ENCODE measurements around the gene STAP2.
"Not testable (repeated sequence)": the region's sequence is repeated elsewhere in the genome, so short reads cannot be mapped to it uniquely, and the experiment has no call there.

The STAP2 gene

GRCh38 chr19:4305659-4306058 is 33.0 kb downstream of the STAP2 start:
- no peak for DNase-seq
- intact Hi-C loops (cut with DNase I), result no loop called here

DNA sequence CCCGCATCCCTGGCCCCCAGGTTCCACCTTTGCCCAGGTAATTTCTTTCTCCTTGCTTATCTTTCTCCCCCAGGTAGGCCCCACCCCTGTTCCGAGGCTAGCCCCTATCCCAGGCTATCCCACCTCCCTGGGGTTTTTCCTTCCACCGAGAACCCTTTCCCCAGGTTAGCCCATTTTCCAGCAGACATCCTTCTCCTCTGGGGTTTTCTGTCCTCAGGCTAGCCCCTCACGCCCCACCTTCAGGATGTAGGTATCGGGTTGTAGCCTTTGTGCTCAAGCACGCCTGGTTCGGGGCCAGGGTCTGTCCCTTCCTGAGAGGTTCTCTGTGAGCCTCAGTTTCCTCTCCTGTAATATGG is 33.4 kb downstream of the STAP2 start:
- intact Hi-C loops (cut with DNase I), result no loop called here

GRCh38 chr19:4304538-4305256 is 33.9 kb downstream of the STAP2 start, which contains the start of gene FSD1:
TSS of gene FSD1 (plus strand) at chr19:4304598. CDS start at chr19:4304747, 149 bp downstream.
- peak in 9 of 10 donors; percentile 40 to 95 (median 62) for DNase-seq
- intact Hi-C loops (cut with DNase I), result no loop called here

More for the DNA sequence above, 33.4 kb downstream of the STAP2 start:
- DNase-seq, result no peak

- intact Hi-C loops (cut with DNase I), result no loop called here
- no peak for DNase-seq
Measured at GRCh38 chr19:4303819-4304537, 34.6 kb downstream of the STAP2 start.

- intact Hi-C loops (cut with DNase I), result no loop called here
- DNase-seq, result no peak
Measured at GRCh38 chr19:4302243-4302640, 36.4 kb downstream of the STAP2 start, which contains the start of gene TMIGD2. TSS of gene TMIGD2 (minus strand) at chr19:4302389. CDS start at chr19:4302385, 4 bp downstream.

DNA sequence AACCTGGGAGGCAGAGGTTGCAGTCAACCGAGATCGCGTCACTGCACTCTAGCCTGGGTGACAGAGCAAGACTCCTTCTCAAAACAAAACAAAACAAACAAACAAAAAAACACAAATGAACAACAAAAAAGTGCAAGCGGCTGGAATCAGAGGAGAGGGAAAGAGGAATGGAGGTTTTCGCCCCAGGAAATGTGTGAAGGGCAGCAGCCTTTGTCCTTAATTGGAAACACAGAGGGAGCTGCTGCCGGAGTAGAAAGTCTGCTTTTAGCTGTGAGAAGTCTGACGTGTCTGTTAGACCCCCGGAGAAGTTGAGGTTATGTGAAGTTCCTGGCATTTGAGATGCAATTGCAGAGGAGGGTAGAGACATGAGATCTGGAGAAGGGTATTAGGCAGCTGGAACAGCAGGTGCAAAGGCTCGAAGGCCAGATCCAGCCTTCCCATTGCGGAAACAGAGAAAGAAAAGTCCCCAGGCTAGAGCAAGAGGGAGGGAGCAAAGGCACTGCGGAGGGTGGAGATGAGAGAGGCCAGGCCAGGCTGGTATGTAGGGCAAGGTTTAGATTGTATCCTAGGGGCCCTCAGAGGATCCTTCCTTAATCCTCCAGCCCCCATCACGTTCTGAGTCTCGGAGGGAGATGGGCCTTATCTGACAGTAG is 36.9 kb downstream of the STAP2 start:
- DNase-seq, result no peak
- intact Hi-C loops (cut with DNase I), result no loop called here

- no peak for DNase-seq
- intact Hi-C loops (cut with DNase I), result no loop called here
Measured at GRCh38 chr19:4300589-4300988, 38.0 kb downstream of the STAP2 start.

- intact Hi-C loops (cut with DNase I), result no loop called here
- DNase-seq, result no peak
Measured at GRCh38 chr19:4298810-4299550, 39.6 kb downstream of the STAP2 start.

DNA sequence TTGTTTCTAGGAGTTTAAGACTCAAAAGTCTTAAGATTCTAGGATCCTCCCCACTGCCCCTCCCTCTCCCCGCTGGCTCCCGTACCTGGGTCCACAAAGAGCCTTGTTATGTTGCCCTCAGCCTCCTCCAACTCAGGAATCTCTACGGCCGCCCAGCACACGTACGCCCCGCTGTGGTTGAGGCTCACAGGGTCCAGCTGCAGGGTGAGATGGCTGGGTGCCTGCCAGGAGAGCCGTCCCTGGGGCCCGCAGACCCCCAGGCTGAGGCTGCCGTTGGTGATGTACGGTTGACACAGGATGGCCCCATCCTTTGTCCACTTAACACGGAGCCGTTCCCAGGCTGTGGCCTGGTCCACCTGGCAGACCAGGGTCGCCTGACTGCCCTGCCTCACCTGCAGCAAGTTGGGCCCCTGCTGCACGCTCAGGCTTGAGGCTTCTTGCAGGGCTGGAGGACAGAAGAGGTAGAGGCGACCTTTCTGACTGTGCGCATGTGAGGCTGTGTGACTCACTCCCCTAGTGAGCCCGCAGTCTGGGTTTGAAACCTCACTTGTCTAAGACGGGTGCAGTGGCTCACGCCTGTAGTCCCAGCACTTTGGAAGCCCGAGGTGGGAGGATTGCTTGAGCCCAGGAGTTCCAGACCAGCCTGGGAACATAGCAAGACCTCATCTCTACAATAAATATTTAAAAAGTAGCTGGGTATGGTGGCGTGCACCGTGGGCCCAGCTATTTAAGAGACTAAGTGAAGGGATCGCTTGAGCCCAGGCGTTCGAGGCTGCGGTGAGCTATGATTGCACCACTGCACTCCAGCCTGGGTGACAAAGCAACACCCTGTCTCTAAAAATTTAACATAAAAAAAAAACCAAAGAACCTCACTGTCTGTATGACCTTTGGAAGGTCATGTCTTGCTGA is 40.5 kb downstream of the STAP2 start:
- intact Hi-C loops (cut with DNase I), result no loop called here
- no peak for DNase-seq

DNA sequence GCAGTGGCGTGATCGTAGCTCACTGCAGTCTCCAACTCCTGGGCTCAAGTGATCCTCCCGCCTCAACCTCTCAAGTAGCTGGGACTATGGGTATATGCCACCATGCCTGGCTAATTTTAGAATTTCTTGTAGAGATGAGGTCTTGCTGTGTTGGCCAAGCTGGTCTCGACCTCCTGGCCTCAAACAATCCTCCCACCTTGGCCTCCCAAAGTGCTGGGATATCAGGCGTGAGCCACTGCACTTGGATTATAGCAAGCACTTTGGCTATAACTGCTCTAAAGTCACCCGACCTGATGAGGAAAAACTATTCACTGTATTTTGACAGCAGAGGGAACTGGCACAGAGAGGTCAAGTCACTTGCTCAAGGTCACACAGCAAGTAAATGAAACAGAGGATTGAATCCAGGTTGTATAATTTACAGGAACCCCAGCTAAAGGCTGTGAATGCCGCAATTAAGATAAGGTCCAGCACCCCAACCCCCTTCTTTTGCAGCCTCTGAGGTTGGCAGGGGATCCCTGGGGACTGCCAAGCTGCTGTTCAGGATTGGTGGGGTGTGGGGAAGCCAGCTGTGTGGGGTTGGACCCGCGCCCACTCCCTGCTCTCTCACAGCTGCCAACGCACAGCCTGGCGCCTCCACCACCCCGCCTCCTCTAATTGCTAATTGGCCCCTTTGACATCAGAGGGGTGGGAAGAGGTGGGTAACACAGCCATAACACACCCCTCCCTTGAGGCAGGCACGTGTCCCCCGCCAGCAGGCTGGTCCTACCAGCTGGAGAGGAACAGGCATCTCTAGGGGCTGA is 42.5 kb downstream of the STAP2 start:
- DNase-seq, result peak; percentile 57 to 96 (median 67)
- intact Hi-C loops (cut with DNase I), result no loop called here

DNA sequence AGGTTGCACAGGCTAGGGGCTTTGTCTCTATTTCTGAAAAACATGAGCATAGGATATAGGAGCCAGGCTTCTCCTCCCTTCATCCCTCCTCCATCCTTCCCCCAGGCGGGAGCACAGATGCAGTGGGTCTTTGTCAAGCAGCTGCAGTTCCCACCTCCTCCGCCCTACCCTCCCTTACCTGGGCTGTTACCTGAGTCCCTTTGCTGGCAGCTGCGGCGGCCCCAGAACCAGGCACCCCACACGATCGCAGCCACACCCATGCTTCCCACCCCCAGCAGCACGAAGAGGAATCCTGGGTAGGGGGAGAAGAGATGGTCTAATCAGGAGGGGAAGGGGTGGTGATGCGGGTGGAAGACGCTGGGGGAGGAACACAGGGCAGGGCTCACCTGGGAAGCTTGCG is 44.2 kb downstream of the STAP2 start:
- intact Hi-C loops (cut with DNase I), result no loop called here
- no peak for DNase-seq

DNA sequence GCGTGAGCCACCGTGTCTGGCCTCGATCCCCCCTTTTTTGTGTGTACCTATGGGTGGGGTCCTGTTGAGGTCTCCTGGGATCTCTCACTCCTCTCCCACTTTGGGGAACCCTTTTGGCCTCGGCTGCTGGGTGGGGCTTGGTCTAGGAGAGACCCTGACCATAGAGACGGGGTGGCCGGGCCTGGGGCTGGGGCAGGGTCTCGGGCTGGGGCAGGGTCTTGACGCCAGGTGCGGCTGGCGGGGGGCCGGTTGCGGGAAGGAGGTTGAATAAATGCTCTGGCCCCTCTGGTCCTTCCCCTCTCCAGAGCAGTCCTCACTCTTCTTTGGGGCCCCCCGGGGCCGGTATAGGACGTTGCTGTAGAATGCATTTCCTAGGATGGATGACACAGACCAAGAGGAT is 46.1 kb downstream of the STAP2 start:
- intact Hi-C loops (cut with DNase I), result no loop called here
- DNase-seq, result no peak

DNA sequence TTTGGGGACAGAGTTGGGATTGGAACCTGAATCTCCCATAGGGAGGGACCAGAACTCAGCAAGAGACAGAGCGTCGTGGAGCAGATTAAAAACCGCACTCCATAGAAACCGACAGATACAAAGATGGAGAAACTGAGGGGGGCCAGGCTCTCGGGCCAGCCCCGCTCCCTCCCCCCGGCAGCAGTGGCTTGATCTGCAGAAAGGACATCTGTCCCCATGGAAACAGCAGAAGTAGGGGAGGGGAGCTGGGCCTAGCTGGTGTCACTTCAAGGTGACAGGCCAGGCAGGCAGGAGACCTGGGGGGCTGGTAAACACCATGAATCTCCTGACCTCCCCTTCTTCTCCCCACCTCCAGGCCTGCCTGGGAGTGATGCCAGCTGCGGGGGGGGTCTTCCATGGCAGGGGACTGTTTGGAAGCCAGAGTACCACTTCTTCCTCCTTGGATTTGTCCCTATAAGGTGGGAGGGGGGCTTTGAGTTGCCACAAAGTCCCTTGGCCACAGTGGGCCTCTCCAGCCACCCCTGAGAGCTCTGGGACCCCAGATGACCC is 47.4 kb downstream of the STAP2 start:
- intact Hi-C loops (cut with DNase I), result no loop called here
- no peak for DNase-seq

DNA sequence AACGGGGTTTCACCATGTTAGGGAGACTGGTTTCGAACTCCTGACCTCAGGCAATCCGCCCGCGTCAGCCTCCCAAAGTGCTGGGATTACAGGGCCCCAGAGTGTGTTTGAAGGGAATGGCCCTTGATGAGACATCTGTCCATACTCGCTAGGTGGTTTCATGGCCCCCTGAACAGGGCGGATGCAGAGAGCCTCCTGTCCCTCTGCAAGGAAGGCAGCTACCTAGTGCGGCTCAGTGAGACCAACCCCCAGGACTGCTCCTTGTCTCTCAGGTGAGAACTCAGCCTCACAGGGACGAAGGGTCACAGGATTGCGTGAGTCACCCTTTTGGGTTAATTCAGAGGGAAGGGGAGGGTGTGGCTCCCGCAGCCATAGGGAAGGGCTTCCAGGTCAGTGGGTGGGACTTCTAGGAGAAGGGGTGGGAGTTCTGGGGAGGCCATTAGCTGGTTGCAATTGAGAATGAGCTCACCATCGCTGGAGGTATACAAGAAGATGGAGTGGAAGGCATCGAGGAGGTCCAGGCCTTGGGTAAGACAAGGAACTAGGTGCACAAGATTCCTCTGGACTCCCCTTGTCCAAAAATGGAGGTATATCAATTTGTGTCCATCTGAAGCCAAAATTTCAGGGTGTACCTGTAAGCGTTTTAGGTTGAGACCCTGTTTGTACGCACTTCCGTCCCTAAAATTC is 50.4 kb downstream of the STAP2 start:
- intact Hi-C loops (cut with DNase I), result no loop called here
- no peak for DNase-seq

DNA sequence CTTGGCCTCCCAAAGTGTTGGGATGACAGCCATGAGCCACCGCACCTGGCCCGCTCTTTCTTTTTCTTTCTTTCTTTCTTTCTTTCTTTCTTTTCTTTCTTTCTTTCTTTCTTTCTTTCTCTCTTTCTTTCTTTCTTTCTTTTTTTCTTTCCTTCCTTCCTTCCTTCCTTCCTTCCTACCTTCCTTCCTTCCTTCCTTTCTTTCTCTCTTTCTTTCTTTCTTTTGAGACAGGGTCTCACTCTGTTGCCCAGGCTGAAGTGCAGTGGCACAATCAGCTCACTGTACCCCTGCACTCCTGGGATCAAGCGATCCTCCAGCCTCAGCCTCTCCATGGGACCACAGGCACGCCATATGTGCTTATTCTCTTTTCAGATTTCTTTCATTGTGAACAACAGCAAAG is 52.5 kb downstream of the STAP2 start:
- DNase-seq; intact Hi-C loops (cut with DNase I): not testable (repeated sequence)

- intact Hi-C loops (cut with DNase I), result no loop called here
- DNase-seq, result no peak
Measured at GRCh38 chr19:4284974-4285373, 53.7 kb downstream of the STAP2 start.

DNA sequence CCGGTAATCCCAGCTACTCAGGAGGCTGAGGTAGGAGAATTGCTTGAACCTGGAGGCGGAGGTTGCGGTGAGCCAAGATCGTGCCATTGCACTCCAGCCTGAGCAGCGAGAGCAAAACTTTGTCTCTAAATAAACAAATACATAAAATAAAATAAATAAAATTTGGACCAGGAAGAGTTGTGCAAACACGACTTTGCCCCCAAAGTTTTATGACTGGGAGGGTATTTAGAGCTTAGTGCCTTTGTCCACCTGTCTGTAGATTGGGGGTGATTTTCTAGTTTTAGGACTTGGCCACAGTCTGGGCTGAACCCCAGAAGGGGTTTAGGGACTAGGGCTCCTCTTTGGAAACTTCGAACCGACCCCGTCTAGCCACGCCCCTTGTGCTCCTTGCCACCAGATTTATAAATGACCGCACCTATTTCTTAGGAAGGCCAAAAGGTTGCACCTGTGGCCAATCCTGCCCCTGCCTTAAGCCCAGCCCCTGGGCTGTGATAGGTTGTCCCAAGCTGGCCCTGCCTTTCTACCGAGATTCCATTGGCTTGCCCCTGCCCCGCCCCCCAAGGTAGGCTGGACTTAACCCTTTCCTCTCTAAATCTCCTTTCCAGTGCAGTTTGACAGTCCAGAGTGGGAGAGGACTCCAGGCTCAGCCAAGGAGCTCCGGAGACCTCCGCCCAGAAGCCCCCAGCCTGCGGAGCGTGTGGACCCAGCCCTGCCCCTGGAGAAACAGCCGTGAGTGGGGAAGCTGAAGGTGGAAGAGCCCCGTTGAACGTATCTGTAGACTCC is 54.3 kb downstream of the STAP2 start:
- intact Hi-C loops (cut with DNase I), result no loop called here
- DNase-seq, result peak in 1 of 10 donors; percentile 86
